Medulla oblongata (tissue), 1 donor: ENCODE measurements around the gene ADAM12.

Experiments used
- DNase-seq: peaks from one replicate; pipeline ENCODE4 v3.0.0-alpha.2; 2015; ENCODE audit errors: extremely low spot score

Gene ADAM12

GRCh38 chr10:126235091-126235978 is 152.9 kb downstream of the ADAM12 start:
- DNase-seq: peak; percentile 63

GRCh38 chr10:126234630-126235029 is 153.6 kb downstream of the ADAM12 start:
- no peak for DNase-seq

GRCh38 chr10:126233182-126234148 is 154.8 kb downstream of the ADAM12 start:
- no peak for DNase-seq

- DNase-seq: no peak
Measured at GRCh38 chr10:126230587-126230986, 157.7 kb downstream of the ADAM12 start.

GRCh38 chr10:126229686-126230085 is 158.6 kb downstream of the ADAM12 start:
- DNase-seq: no peak

GRCh38 chr10:126227762-126228134 is 160.5 kb downstream of the ADAM12 start:
- DNase-seq: no peak

- no peak for DNase-seq
Measured at GRCh38 chr10:126226988-126227761, 161.1 kb downstream of the ADAM12 start.

- no peak for DNase-seq
Measured at GRCh38 chr10:126226205-126226604, 162.1 kb downstream of the ADAM12 start.

- no peak for DNase-seq
Measured at GRCh38 chr10:126225672-126226008, 162.6 kb downstream of the ADAM12 start.

GRCh38 chr10:126224967-126225671 is 163.2 kb downstream of the ADAM12 start:
- no peak for DNase-seq

- no peak for DNase-seq
Measured at GRCh38 chr10:126223512-126224067, 164.7 kb downstream of the ADAM12 start.

GRCh38 chr10:126222736-126223511 is 165.4 kb downstream of the ADAM12 start:
- peak; percentile 9 for DNase-seq

GRCh38 chr10:126221874-126222273 is 166.4 kb downstream of the ADAM12 start:
- no peak for DNase-seq

- DNase-seq: no peak
Measured at GRCh38 chr10:126218778-126219649, 169.3 kb downstream of the ADAM12 start.

GRCh38 chr10:126218174-126218573 is 170.1 kb downstream of the ADAM12 start:
- no peak for DNase-seq

GRCh38 chr10:126216632-126216961 is 171.7 kb downstream of the ADAM12 start:
- no peak for DNase-seq

GRCh38 chr10:126215746-126216631 is 172.3 kb downstream of the ADAM12 start:
- no peak for DNase-seq

GRCh38 chr10:126214679-126215078 is 173.6 kb downstream of the ADAM12 start:
- no peak for DNase-seq
